HG02973 (cell line): ENCODE results near the gene IL26.

Experiments
- ATAC-seq: cut with Tn5 transposase; IDR thresholded peaks from one replicate; pipeline ENCODE4 v1.9.1; 2021; ENCODE audit warnings: moderate library complexity; ENCODE audit not compliant: unreplicated experiment

IL26 gene

GRCh38 chr12:68225576-68226476 is at the start of gene IL26:
Gene IL26, minus strand, starts transcription at chr12:68225810. Its CDS starts 54 bp downstream, at chr12:68225756.
- no peak for ATAC-seq

- no peak for ATAC-seq
Measured at GRCh38 chr12:68272732-68273131, 47.1 kb upstream of the IL26 start.

GRCh38 chr12:68271346-68271745 is 45.7 kb upstream of the IL26 start:
- no peak for ATAC-seq

- ATAC-seq = no peak
Measured at GRCh38 chr12:68270358-68270757, 44.7 kb upstream of the IL26 start.

- ATAC-seq = no peak
Measured at GRCh38 chr12:68269779-68270178, 44.2 kb upstream of the IL26 start.

- ATAC-seq = no peak
Measured at GRCh38 chr12:68268967-68269366, 43.4 kb upstream of the IL26 start.

- ATAC-seq = no peak
Measured at GRCh38 chr12:68267892-68268396, 42.3 kb upstream of the IL26 start.

GRCh38 chr12:68264857-68265256 is 39.2 kb upstream of the IL26 start:
- ATAC-seq = no peak

GRCh38 chr12:68264158-68264855 is 38.7 kb upstream of the IL26 start:
- ATAC-seq = no peak

GRCh38 chr12:68263366-68263765 is 37.8 kb upstream of the IL26 start:
- ATAC-seq = no peak

- no peak for ATAC-seq
Measured at GRCh38 chr12:68261896-68262295, 36.3 kb upstream of the IL26 start.

GRCh38 chr12:68260153-68260552 is 34.5 kb upstream of the IL26 start:
- ATAC-seq = no peak

- no peak for ATAC-seq
Measured at GRCh38 chr12:68259318-68259940, 33.8 kb upstream of the IL26 start.

GRCh38 chr12:68253504-68253903 is 27.9 kb upstream of the IL26 start, which contains the start of gene IL22:
Gene IL22, minus strand, starts transcription at chr12:68253604. Its CDS starts 156 bp downstream, at chr12:68253448.
- no peak for ATAC-seq

- ATAC-seq = no peak
Measured at GRCh38 chr12:68252077-68252476, 26.5 kb upstream of the IL26 start.

- no peak for ATAC-seq
Measured at GRCh38 chr12:68250454-68250853, 24.8 kb upstream of the IL26 start.

- ATAC-seq = no peak
Measured at GRCh38 chr12:68247785-68248184, 22.2 kb upstream of the IL26 start.

GRCh38 chr12:68246350-68246749 is 20.7 kb upstream of the IL26 start:
- no peak for ATAC-seq

GRCh38 chr12:68245180-68246021 is 19.8 kb upstream of the IL26 start:
- no peak for ATAC-seq

GRCh38 chr12:68242777-68243176 is 17.2 kb upstream of the IL26 start:
- no peak for ATAC-seq
